HEK293 (cell line): Measurements from ENCODE around the gene KRTAP4-12.
"Not testable (repeated sequence)": the region's sequence is repeated elsewhere in the genome, so short reads cannot be mapped to it uniquely, and the experiment has no call there.

Experiments used
- ATF2 ChIP-seq: fragments of 450-650 bp; formaldehyde crosslinking; IDR thresholded peaks from 2 replicates; pipeline ENCODE4 v1.5.1; 2016; ENCODE audit warnings: missing biosample characterization, missing genetic modification characterization, low read depth
- CTCF ChIP-seq: fragments of 450-650 bp; formaldehyde crosslinking; IDR thresholded peaks from 2 replicates; pipeline ENCODE4 v1.5.1; 2016; ENCODE audit warnings: missing biosample characterization, missing genetic modification characterization
- REST ChIP-seq: fragments of 450-650 bp; formaldehyde crosslinking; IDR thresholded peaks from 2 replicates; pipeline ENCODE4 v1.5.1; 2016; ENCODE audit warnings: missing biosample characterization, missing genetic modification characterization
- TCF7L2 ChIP-seq: IDR thresholded peaks from 2 replicates; pipeline ENCODE4 v1.6.1; 2011; ENCODE audit warnings: low read depth, mild to moderate bottlenecking, inconsistent platforms, low read length, moderate library complexity, borderline replicate concordance
- ZBTB1 ChIP-seq: fragments of 450-650 bp; formaldehyde crosslinking; IDR thresholded peaks from 2 replicates; pipeline ENCODE4 v1.5.1; 2016; ENCODE audit warnings: missing biosample characterization, missing genetic modification characterization
- ZBTB17 ChIP-seq: fragments of 450-650 bp; formaldehyde crosslinking; IDR thresholded peaks from 2 replicates; pipeline ENCODE4 v1.5.1; 2016; ENCODE audit warnings: missing biosample characterization, missing genetic modification characterization
- ZNF221 ChIP-seq: fragments of 450-650 bp; formaldehyde crosslinking; IDR thresholded peaks from 2 replicates; pipeline ENCODE4 v1.5.1; 2017; ENCODE audit warnings: missing biosample characterization, missing genetic modification characterization, borderline replicate concordance
- ZNF580 ChIP-seq: fragments of 450-650 bp; formaldehyde crosslinking; IDR thresholded peaks from 2 replicates; pipeline ENCODE4 v1.5.1; 2016; ENCODE audit warnings: missing biosample characterization, missing genetic modification characterization
- ZNF707 ChIP-seq: fragments of 450-650 bp; formaldehyde crosslinking; IDR thresholded peaks from 2 replicates; pipeline ENCODE4 v1.5.1; 2016; ENCODE audit warnings: missing biosample characterization, missing genetic modification characterization

GRCh38 chr17:41123991-41124371, at the start of gene KRTAP4-12:
- TF ChIP-seq CTCF (tag by site-specific recombination); ZNF221 (tag by site-specific recombination); REST; TCF7L2; ZBTB17; ZBTB1; ZNF580; ZNF707; ATF2 (tag by site-specific recombination): not testable (repeated sequence)
